GM18520 (cell line): Measurements from ENCODE around the gene DHX38.

Experiments used
- ATAC-seq: cut with Tn5 transposase; IDR thresholded peaks from one replicate; pipeline ENCODE4 v1.9.1; 2021; ENCODE audit not compliant: unreplicated experiment

Gene DHX38

DNA sequence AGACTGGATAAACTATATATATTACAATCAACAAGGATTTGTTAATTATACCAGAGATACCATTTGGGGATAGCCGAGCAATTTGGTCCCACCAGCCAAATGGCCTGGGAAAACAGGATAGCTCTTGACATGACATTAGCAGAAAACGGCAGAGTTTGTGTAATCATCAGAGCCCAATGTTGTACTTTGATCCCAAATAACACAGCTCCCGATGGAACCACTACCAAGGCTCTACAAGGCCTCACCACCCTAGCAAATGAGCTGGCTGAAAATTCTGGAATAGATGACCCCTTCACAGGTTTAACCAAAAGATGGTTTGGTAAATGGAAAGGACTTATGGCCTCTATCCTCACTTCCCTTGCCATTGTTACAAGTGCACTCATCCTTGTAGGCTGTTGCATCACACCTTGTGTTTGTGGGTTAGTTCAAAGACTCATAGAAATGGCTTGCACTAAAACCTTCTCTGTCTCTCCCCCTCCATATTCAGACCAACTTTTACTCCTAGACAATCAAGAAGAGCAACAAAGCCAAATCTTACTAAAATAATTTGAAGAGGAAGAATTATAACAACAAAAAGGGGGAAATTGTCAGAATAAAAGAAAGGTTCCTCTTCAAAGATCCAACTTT, 9.8 kb upstream of the DHX38 start:
- no peak for ATAC-seq

DNA sequence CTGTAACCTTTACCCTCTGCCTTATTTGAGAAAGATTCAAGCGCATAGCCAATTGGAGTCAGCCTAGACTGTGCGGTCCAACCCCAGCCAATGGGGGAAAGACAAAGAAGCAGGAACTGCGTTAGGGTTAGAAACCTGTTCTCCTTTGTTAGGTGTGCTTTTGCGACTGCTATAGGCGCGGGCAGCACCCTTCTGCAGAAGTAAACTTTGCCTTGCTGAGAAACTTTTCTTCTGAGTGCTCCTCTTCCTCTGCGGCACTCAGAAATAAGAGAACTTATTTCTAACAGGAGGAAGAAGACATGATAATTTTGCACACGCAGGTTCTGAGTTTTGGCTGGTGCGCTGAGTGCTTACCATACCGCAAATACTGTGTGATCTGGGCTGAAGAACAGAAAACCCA, 9.2 kb upstream of the DHX38 start:
- no peak for ATAC-seq

DNA sequence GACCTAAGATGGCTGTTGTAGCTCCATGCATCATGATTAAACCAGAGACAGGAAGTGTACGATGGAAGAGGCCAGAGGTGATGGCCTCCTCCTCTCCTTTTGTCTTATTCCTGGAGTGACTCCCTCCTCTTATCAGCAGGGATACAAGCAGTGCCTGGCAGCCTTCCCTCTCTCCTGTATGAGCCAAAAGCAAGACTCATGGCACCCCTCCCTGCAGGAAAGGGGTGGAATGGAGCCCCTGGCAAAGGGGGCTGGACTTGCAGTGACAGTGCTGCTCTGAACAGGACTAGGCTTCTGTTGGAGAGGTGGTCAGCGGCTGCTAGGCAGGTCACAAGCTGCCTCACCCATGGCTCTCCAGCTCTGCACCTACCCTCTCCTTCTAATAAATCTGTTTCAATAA, 8.6 kb upstream of the DHX38 start:
- no peak for ATAC-seq

DNA sequence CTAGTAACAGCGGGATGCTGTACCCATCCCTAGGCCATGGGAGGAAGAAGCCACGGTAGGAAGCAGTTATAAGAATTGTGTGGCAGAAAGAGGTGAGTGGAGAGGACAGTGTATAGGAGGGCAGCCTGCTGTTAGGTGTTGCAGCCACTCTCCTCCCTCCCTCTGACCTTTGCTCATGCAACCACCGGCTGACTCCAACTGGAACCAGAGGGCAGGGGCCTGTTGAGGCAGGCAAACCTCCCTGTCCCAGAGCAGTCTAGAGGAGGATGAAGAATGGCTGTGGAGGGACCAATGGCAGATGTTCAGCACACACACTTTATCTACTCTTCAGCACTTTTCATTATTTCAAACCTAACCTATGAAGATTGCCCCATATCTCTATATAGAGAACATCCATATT, 2.4 kb upstream of the DHX38 start:
- no peak for ATAC-seq

DNA sequence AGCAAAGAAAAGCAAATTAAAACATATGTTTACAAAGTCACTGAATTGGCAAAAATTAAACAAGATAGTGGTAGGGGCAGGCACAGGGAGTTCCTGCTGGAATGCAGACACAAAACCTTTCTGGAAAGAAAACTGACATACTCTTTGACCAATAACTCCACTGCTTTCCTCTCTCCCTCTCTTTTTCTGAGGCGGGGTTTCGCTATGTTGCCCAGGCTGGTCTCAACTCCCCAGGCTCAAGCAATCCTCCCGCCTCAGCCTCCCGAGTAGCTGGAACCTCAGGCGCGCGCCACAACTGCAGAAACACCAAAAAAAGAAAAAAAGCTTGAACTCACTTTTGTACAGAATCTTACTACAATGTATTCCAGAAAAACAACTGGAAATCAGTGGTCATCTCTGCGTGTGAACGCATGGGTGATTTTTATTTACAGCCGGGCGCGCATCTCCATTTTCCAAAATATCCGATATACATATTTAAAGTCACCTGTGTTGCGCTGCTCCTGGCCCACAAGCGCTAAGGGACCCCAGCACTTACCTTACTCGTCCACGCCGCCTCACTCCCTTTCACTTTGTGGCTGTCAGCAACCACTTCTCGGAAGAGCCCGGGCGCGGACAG, 707 bp upstream of the DHX38 start:
- no peak for ATAC-seq

DNA sequence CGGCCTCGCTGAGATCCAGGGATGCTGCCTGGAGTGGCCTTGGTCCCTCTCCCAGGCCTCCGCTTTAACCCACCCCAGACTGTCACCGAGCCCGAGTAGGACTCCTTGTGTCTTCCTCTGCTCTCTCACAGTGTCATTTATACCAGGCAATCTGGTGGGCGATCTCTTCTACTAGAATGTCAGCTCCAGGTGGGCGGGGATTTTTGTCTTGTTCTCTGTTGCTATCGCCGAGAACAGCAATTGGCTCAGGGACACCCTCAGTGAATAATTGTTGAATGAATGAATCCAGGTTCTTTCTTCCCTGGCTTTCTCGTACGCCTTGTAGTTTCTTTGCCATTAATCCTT, 591 bp downstream of the DHX38 start:
- ATAC-seq: no peak

DNA sequence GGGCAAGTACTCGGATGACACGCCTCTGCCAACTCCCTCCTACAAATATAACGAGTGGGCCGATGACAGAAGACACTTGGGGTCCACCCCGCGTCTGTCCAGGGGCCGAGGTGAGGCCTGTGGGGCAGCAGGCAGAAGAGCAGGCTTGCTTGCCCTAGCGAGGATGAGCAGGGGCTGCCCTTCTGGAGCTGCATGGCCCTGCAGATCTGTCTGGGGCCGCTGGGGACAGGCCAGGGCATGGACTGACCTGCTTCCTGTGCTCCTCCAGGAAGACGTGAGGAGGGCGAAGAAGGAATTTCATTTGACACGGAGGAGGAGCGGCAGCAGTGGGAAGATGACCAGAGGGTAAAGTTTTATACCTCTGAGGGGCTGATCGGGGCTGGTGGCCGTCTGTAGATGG, 5.3 kb downstream of the DHX38 start:
- no peak for ATAC-seq

DNA sequence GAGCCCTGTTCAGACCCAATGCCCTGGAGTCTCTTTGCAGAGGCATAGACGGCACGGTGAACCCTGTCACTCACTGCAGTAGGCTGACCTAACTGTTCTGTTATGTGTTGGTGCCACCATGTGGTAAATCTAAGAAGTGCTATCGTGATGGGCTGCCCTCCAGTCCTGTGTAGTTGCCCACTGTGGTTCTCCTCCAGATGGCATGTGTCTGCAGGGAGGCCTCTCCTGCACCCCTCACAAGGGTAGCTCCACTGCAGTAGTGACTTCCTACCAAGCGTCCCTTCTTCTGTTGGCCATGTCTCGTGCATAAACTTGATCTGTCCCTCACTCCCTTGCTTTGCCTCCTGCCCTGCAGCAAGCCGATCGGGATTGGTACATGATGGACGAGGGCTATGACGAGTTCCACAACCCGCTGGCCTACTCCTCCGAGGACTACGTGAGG, 5.8 kb downstream of the DHX38 start:
- peak; percentile 45 for ATAC-seq

DNA sequence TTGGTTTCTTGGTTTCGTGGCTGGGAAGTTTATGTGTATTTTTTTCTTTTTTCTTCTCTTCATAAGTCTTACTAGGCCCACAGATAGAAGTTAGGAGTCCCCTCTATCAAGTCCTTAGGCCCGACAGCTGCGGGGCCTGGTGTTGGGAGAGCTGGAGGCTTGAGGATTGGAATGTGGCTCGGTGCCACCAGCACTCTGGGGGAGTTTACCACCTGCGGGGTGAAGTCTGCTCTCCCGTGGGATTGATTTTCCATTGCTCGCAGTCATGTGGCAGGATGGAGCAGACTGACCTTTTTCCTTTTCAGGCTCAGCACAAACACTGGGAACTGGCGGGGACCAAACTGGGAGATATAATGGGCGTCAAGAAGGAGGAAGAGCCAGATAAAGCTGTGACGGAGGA, 7.5 kb downstream of the DHX38 start:
- ATAC-seq: no peak

DNA sequence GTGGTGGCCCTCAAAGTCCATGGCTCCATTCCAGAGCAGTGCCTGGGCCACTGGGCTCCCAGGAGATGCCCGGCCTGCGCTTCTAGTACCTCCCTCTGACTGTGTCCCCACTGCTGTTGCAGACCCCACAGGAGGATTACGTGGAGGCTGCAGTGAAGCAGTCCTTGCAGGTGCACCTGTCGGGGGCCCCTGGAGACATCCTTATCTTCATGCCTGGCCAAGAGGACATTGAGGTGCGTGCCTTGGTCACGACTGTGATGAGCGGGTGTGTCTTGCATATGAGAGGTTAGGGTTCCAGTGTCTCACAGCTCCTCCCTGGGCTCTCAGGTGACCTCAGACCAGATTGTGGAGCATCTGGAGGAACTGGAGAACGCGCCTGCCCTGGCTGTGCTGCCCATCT, 11.3 kb downstream of the DHX38 start:
- no peak for ATAC-seq

DNA sequence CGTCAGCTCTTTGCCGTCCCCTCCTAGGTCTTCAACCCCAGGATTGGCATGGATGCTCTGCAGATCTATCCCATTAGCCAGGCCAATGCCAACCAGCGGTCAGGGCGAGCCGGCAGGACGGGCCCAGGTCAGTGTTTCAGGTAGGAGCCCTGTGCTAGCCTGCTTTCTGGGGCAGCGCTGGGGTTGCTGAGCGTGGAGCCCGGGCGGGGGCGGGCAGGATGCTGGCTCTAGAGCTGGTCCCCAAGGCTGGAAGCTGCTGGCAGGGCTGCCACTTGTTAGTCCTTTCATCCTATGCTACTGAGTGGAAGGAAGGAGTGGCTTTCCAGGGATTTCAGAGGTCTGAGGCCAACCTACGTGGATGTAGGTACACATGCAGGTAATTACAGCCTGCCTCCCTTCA, 12.3 kb downstream of the DHX38 start:
- ATAC-seq: no peak

DNA sequence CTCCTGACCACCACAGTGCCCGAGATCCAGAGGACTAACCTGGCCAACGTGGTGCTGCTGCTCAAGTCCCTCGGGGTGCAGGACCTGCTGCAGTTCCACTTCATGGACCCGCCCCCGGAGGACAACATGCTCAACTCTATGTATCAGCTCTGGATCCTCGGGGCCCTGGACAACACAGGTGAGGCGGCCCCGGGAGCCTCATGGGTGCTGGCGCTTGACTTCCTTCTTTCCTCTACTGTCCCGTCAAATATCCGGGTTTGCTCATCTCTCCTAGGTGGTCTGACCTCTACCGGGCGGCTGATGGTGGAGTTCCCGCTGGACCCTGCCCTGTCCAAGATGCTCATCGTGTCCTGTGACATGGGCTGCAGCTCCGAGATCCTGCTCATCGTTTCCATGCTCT, 13.7 kb downstream of the DHX38 start:
- no peak for ATAC-seq

DNA sequence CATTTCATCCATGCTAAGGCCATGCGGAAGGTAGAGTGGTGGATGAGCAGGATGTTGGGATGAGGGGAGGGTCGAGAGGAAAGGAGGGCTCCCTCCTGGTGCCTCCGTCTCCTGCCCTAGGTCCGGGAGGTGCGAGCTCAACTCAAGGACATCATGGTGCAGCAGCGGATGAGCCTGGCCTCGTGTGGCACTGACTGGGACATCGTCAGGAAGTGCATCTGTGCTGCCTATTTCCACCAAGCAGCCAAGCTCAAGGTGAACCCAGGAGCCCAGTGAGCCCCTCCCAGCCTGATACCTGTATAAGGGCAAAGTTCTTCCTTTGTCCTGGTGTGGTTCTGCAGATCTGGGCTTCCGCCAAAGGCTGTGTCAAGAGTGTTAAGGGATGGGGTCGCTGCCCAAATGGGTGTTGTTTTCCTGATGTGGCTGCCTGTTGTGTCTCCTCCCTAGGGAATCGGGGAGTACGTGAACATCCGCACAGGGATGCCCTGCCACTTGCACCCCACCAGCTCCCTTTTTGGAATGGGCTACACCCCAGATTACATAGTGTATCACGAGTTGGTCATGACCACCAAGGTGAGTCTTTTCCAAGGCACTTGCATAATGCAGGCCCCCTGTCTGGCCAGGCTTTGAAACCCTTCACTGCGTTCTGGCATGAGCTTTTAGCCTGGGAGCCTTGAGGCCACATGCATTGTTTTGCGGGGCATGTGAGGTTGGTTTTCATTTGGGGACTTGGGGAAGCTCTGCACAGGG, 14.9 kb downstream of the DHX38 start:
- ATAC-seq: no peak

DNA sequence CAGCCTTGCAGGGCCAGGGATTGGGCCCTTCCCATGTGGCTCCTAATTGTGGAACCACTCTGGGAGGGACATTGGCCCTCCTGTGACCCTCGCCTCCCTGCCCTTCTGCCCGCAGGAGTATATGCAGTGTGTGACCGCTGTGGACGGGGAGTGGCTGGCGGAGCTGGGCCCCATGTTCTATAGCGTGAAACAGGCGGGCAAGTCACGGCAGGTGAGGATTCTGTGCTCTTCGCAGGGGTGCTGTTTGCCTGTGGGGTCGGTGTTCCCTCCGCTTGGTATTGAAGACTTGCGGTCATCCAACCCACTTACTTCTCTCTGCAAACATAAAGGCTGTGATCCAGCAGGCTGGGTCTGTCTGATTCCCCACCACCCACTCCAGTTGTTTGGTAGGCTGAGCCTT, 15.7 kb downstream of the DHX38 start:
- no peak for ATAC-seq

DNA sequence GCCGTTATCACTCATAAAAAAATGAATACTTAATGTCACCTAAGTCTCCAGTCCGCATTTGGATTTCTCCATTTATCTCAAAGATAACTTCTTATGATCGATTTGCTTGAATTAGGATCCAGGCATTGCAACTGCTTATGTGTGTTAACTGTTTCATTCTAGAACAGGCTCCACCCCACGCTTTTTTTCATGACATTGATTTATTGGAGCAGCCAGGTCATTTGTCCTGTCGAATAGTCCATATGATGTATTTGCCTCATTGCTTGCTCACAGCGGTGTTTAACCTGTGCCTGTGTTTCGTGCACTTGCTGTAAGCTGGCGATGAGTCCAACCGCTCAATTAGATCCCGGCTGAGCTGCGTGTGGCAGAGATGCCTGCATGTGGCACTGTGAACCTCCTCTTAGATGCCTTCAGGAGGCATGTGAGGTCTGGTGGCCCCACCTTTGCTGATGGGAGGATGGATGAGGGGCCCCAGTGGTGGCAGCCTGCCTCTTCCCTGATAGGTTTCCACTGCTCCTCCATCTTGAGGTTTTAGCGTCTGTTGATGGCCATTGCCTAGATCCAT, 16.4 kb downstream of the DHX38 start:
- no peak for ATAC-seq

DNA sequence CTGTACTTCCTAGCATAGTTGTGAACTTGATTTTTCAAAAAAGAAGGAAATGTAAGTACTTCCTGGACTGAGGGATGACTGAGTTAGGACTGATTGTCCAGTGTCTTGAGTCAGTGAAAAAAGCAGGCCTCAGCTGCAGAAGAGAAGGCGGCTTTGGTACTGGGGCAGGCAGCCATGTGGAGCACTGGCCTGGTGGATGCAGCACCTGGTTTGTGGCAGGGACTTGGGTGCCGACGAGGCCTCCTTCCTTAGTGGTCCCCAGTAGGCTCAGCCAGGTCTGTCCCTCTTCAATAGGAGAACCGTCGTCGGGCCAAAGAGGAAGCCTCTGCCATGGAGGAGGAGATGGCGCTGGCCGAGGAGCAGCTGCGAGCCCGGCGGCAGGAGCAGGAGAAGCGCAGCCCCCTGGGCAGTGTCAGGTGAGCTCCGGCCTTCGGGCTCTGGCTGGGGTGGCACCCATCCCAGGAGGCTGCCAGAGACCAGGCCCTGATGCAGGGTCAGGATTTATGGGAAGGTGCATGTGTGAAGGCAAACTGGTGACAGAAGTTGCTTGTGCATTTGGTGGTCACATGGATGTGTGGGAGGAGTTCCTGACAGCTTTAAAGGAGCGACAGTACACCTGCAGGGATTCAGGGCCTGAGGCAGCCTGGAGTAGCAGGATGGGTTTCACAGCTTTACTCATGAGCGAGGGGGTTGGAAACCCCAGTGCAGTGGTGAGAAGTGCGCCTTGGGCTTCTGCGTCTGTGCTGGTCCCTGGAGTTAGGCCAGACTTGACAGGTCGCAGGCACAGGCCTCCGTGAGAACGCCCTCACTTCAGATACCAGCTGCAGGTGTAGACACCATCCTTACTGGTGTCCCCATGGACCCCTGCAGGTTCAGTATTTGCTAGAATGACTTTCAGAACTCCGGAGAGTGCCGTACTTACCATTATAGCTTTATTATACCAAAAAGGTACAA, 17.3 kb downstream of the DHX38 start:
- no peak for ATAC-seq

DNA sequence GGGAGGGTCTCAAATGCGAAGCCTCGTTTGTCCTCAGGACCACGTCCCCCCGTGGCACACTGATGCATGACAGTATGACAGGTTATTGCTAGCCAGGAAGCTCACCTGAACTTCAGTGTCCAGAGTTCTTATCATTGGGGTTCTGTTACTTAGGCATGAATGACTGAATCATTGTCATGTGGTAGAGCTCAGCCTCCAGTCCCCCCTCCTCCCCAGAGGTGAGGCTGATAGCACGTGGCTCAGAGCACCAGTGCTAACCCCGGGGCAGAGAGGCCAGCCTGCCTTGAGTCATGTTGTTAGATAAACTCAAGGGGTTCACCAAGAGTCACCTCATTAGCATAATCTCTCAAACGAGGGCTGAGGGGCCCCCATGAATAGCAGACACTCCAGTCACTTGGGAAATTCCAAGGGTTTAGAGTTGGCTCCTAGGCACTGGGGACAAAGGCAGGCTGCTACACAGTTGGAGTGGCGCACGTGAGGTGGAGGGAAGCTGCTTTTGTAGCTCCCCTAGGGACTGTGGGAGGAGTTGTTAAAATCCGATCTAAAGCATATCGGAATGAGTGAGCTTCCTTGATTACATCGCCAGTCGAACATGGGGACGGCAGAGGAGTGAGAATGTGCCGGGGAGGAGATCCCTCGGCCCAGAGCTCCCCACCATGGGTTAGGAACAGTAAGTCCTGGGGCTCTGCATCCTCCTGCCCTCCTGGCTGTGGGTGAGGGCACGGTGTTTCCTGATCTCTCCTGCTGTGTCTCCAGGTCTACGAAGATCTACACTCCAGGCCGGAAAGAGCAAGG, 18.2 kb downstream of the DHX38 start:
- ATAC-seq: no peak

DNA sequence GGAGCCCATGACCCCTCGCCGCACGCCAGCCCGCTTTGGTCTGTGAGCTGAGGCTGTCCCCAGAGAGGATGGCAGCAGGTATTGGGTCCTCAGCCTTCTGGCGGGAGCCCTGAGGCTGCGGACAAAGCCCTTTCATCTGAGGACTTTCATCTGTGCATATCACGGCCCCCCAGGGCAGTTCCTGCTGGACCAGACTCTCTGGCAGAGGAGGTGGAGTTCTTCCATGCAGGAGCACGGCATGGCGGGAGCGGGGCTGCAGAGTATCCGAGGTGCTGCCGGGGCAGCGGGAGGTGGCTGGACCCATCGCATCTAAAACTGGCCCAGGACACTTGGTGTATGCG, 18.8 kb downstream of the DHX38 start:
- ATAC-seq: no peak

DNA sequence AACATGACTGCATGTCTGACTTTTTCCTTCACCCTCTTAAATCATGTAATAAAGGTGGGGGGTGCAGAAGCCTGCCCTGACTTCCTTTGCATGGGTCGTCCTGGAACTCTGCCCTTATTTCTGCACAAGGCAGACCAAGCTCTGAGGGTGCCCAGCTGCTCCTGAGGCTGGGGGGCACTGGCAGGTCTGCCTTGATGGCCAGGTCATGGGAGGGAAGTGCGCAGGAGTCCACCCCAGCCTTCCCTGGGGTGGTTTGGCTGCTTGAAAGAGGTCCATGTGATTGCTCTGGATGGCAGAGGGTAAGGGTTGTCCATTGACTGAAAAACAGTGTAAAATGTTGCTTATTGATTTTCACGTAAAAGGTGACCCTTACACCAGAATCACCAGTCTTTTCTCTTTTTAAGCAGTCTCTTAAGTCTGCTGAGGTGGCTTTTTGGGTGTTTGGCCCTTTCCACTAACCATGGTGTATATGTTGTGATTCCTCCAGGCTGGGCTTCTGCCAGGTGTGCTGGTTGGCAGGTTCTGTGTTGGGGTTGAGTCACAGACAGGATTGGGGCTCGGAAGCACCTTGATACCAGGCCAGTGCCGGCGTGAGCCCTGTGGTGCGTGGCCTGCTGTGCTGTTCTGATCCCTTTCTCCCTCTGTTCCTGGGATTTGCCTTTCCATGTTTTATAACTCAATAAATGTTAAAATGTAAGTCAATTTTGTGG, 19.4 kb downstream of the DHX38 start:
- no peak for ATAC-seq

DNA sequence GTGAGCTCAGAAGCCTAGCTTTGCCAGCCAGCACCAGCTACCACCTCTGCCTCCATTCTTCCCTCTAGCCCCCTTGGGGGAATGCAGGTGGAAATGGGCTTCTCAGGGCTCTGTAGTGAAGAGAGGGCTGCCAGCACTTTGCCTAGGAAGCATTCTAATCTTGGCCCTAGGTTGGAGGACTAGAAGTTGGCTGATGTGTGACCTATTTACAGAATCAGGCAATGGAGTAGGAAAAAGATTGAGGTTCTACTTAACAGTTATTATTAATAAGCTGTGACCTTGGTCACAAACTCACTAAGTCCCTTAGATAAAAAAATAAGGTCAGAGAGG, 19.9 kb downstream of the DHX38 start:
- ATAC-seq: no peak
